NCI-H2107 (cell line): ENCODE data around the gene CNTNAP5.

Experiments
- DNase-seq: peaks from one replicate; lab custom pipeline; 2025; lab: John Stamatoyannopoulos, UW

CNTNAP5 gene

DNA sequence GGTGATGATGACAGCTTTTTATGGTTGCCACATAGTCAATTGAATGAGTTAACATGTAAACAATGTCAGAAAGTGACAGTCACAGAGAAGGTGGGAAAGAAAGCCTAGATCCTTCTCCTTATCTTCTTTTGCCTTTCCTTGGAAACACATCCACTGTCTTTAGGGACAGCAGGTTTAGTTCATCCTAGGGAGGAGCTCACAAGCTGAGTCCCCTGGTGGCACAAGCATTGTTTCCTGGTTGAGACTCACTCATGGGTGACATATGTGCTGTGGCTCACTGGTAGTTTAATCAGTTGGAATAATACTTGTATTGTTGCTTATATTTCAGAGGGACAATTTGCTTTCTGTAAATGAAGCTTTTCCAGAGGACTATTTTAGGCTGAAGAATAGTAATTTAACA lies 598.5 kb downstream of the CNTNAP5 start:
- DNase-seq, result no peak

DNA sequence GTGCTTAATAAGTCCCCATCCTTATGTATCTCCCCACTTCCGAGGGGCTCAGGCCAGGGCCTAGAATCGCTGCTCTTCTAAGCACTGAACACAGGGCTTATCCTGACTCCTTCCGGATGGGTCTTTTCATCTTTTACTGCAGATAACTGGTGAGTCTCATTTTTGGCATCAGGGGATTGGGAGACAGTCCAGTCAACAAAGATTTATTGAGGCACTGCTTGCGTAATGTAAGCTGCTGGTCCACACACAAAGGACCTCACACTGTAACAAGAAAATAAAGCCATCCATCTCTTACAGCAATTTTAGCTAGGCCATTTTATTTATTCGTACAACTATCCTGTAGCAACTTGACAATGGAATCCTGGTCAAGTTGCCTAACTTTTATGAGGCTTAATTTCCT lies 600.5 kb downstream of the CNTNAP5 start:
- no peak for DNase-seq

DNA sequence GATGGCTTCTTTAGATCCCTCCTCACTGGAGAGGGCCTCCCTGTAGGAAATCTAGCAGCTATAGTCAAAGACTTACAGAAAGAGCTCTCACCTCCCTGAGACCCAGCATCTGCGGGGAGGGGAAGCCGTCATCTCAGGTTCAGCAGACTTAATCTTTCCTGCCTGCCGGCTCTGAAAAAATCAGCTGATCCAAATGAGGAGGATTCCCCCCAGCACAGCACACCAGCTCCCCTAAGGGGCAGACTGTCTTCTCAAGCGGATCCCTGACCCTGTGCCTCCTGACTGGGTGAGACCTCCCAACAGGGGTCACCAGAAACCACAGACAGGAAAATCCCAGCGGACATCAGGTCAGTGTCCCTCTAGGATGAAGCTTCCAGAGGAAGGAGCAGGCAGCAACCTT lies 601.9 kb downstream of the CNTNAP5 start:
- DNase-seq, result no peak

DNA sequence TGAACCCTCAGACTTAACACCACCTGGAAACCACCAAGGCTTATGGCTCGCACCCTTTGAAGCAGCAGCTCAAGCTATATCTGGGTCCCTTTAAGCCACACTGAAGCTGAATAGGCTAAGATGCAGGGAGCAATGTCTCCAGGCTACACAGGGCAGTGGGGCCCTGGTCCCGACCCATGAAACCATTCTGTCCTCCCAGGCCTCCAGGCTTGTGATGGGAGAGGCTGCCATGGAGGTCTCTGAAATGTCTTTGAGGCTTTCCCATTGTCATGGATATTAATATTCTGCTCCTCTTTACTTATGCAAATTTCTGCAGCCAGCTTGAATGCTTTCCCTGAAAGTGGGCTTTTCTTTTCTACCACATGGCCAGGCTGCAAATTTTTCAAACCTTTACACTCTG lies 608.7 kb downstream of the CNTNAP5 start:
- DNase-seq, result no peak

DNA sequence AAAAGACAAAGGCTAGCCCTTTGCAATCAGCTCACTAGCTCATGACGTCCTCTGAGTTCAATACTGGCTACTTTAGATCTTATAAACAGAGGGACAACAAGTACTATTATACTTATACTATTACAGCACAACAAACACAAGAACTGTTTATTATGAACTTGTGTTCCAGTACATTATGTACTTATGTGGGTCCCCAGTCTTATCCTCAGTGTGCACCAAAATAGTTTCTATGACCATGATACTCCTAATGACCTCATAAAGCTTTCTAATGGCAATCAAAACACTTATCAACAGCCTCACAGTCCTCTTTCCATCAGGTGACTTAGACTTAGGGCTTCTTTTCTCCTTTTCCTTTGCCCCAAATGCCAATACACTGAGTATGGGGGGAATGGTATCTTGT lies 614.4 kb downstream of the CNTNAP5 start:
- DNase-seq, result no peak

DNA sequence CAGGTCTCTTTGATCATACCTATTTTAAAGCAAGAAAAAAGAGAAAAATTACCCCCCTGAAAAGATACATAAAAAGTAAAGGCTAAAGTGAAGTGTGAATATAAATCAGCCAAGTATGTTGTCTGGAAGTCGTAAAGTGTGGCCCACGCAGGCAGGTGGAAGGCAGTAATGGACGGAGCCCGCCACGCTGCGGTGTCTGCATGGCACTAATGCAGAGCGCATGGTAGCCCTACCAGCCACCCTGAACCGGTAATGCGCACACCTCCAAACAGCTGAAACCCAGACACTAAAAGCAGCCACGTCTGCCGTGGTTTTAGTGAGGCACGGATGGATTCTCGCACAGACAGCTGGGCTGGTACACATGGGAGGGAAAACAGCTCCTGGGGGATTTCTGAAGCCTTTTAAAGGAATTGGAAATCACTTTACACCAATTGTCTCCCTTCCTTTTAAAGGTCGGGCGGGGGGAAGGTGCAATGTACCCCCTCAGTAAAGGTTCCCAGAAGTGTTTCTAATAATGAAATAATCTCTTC lies 615.2 kb downstream of the CNTNAP5 start:
- no peak for DNase-seq

DNA sequence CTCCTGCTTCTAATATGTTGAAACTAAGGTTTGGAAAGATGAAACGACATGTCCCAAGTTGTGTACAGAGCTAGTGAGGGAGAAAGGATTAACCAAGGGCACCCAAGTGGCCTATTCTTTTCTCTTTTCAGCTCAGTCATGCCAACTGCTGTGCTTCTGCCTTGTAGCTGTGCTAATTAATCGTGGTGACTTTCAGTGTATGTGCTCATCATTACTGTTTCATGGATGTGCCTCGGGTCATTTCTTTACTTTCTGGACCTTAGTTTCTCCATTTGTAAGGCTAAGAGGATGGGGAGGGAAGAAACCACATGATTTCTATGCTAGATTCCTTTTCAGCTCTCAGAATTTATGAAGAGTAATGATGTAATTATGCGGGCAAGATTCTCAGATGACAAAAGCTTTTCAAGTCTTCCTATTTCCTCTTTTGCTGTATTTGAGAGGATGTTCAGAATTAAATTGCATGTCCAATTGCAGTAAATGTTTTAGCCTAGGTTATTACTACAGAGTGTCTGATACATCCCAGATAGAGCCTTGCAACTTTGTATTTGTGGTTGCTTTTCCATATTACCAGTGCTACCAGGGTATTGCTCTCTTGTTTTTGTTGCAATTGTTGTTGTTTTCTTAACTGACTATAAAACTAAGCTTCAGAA lies 621.2 kb downstream of the CNTNAP5 start:
- peak; percentile 4 for DNase-seq

DNA sequence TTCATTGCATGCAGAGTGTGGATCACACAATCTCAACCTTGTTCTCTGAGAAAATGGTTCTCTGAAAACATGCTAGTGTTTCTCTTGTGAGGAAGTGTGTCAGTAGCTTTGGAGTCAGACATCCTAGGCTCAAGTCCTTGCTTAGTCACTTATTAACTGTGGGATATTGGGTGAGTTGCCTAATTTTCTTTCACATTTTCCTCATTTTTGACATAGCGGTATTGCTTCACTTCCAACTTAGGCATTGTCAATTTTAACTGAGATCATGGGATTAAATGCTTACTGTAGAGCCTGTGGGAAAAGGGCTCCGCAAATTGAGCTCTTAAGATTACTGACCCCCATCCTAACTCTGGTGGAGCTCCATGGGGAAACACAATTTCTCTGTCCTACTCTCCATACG lies 622.2 kb downstream of the CNTNAP5 start:
- no peak for DNase-seq

DNA sequence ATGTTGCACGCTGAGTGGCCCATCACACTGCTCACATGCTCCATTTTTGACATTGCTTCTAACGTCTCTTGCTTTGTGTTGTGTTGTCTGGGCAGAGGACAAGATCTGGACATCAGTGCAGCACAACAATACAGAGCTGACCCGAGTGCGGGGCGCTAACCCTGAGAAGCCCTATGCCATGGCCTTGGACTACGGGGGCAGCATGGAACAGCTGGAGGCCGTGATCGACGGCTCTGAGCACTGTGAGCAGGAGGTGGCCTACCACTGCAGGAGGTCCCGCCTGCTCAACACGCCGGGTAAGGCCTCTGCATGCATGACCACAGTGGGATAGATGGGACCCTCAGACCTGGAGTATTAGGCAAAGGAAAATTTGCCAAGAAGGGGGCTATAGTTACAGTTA lies 622.6 kb downstream of the CNTNAP5 start:
- no peak for DNase-seq

DNA sequence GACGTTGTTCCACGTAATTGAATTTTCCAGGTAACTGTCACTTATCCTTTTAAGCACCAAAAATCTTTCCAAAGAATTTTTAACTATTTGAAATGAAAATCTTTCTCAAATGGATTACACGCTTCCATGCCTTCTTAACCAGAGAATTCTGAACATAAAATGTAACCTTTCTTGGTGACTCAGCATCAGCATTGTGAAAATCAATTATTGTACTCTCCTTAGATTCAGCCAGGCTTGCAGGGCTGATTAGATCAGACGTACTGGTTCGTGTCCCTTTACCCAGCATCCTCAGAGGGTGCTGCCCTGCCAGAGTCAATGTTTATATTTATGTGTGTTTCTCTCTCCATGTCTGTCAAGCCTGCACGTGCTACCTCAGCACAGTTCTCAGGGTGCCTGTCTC lies 623.9 kb downstream of the CNTNAP5 start:
- DNase-seq, result no peak

DNA sequence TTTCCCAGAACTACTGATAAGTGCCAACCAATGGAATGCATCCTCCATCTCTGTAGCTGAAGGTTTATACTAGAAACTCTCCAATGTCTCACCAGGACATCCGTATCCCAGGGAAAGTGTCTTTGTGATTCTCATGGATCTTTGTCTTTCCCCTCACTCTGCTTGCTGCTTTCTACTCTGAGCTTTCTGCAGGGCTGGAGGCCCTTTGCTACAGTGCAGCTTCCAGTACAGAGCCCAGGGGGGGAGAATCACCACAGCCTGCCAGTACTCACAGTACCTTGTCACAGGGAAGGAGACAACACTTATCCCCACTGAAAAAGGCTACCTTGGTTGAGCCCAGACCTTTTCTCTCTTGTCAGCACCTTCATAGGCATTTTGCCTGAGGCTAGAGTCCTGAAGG lies 627.0 kb downstream of the CNTNAP5 start:
- DNase-seq, result no peak

DNA sequence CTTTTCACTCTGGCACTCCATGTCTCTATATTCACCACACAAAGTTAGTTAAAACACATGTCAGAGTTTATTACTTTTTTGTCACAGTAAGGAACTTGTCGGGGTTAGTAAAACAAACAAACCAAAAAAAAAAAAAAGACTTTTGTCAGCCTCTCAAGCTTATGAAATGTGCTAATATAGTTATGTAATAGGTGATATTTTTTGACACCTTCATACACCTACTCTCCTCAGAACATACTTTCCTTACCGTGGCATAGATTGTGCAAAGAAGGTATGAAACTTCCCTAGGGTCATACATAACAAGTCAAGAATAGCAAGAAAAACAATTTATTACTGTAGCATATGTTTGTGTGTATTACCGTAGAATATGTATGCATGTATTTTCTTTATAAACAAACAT lies 633.3 kb downstream of the CNTNAP5 start:
- DNase-seq, result no peak

DNA sequence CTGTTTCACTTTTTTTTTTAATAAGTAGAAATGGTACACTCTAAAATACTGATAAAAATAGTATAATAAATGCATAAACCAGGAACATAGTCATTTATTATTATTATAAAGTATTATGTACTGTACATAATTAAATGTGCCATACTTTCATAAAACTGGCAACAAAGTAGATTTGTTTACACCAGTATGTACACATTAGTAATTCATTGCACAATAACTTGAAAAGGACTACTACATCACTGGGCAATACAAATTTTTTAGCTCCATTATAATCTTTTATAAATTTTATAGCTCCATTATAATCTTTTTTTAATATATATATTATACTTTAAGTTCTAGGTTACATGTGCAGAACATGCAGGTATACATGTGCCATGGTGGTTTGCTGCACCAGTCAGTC lies 636.5 kb downstream of the CNTNAP5 start:
- DNase-seq, result no peak

DNA sequence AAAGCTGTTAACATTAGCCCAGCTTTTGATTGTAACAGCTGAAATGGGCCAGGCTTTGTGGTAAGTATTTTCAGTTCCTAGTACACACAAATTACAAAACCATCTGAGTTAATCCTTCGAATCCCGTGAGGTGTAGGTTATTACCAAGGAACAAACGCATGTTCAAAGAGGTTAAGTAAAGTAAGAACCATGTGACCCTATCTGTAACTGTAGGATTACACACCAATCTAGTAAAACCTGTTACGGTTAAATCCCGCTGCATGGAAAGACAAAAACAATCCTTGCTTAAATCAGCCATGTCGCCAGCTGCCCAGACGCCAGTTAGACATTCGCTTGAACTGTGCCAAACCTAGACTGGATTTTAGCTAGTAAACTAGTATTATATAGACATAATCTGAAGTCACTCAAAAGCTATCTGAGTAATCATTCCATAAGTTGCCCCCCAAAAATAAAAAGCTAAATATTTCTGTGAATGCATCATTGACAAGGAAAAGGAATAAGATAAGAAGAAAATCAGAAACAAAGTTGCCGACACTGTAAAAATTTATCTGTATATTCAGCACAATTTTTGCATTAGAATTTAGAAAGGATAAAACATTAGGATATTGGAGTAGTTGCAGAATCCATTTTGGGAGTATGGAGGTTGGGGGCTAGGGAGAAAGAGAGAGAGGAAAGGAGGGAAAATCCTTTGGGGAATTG lies 638.0 kb downstream of the CNTNAP5 start:
- no peak for DNase-seq

DNA sequence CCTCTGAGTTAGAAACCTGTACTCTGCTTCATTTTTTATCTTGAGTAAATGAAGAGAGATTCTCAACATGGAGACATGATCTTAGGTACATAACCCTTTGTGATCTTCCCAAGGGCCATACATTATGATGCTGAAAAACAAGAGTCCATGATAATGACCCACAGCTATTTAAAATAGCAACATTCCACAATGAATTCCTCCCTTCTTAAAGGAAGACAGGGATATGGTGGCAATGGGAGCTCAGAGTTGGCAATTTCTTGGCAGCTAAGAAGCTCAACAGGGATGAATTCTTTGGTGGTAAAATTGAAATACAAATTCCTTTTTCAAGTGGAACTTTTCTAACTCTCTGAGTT lies 638.5 kb downstream of the CNTNAP5 start:
- no peak for DNase-seq

DNA sequence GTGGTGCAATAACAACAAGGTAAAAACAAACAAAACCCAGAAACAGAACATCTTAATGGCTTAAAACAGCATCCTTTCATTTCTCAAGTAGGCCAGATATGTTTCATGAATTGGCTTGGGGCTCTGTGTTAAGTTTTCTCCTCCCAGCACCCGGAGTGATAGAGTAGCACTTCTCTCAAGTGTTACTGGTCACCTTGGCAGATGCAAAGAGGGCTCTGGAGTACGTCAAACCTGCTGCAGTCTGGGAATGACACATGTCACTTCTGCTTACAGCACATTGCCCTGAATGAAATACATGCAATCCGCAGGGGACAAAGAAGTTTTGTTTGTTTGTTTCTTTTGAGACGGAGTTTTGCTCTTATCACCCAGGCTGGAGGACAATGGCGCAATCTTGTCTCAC lies 639.3 kb downstream of the CNTNAP5 start:
- DNase-seq, result no peak

DNA sequence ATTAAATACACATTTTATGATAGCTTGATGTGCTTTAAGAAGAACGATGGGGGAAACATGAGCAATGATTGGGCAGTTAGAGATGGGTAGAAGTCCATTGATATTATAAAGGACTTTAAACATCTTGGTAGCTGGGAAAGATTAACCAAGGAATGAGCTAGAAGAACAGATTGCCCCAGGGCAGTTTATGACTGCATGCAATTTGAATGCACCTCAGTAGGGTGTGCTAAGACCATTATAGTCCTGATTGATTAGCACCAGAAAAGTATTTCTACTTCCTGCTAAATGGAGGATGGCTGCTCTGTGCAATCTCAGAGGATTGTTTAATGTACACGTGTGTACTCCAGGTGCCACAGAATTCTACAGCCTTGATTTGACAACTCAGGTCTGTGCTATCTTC lies 641.9 kb downstream of the CNTNAP5 start:
- no peak for DNase-seq

DNA sequence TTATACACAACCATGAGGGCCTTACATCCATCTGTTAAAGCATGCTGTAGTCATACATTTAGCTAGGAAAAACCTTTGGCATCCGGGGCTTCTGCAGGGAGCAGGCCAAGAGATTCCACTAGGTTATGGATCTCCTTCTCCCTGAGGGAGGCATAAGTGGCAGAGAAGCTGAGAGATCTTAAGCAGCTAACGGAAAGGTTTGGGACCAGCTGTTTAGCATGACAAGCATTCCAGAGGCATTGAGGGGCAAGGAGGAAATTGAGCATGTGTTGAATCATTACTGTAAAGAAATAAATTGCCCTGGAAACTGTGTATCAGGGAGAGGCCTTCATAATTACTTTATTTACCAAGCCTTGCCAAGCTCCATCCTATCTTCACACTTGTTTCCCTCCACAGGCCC lies 643.1 kb downstream of the CNTNAP5 start:
- no peak for DNase-seq

DNA sequence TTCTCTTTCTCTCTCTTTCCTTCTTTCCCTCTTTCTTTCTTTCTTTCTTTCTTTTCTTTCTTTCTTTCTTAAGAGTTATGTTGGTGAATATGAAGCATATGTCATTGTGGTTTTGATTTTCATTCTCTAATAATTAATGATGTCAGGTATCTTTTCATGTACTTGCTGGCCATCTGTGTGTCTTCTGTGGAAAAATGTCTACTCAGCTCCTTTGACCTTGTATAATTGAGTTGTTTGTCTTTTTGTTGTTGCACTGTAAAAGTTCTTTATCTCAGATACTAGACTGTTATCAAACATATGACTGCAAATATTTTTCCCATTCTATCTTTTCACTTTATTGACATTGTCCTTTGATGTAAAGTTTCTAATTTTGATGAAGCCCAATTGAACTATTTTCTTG lies 645.1 kb downstream of the CNTNAP5 start:
- DNase-seq, result no peak

DNA sequence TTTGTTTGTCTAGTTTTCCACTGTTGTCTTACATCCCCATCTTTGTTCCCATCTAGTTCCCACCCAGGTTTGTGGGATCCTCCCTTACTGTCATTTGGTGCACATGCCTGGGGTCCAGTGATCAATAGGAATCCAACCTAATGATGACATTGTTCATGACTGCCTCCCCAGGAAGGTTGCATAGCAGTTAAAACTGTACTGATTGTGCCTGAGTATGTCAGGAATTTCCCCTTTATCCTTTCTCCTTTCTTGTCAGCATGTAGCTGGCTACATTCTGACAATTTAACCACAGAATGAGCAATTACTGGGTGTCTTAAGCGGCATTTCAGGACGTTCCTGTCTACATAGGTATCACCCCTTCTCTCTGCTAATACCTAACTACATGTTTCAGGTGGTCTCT lies 653.0 kb downstream of the CNTNAP5 start:
- no peak for DNase-seq

DNA sequence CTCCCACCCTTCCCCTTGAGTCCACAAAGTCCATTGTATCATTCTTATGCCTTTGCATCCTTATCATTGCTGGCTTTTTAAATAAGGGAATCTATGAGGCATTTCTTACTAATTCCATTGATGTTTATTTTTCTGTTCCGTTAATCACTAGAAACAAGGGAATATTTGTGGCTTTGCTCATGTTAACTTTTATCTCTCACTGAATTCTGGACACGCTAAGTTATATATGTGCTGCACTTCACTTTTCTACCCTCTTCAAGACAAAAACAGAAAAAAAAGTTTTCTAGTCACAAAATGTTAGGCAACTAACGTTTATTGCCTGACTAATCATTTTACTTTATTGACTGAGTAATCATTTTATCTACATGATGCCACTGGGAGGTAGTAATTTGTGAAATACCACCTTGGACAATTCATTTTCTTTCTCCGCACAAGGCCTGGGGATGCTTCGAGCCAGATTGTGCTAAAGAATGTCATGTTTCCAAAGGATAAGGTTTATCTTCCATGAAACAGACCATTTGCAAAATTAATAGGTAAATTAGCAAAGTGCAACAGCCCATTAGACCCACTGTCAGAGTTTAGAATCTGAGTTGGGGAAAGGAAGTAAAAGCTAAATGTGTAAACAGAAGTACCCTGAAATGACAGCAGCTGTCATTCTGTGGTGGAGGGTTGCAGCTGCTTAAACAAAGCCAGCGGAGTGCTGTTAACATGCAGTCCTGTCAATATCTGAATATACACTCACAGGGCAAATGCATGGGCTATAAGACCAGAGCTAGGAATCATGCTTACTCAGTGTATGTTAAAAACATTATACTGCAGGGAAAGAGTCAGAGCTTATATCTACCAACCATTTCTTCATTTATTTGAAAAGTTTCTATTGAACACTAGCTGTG lies 658.7 kb downstream of the CNTNAP5 start:
- DNase-seq, result no peak

DNA sequence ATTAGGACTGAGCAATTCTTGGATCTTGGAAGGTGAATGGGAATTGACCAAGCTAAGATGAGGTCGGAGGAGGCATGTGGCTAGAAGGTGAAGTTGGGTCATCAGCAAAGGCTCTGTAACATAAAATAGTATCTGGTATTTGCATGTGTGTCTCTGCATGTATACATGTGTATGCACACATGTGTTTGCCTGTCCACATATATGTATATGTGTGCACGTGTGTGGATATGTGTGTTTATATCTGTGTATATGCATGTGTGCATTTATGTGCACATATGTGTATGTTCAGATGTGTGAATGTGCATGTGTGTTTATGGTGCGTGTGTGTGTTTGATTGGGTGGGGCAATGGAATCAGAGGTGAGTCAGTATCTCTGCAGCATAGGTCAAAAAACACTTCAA lies 664.3 kb downstream of the CNTNAP5 start:
- no peak for DNase-seq

DNA sequence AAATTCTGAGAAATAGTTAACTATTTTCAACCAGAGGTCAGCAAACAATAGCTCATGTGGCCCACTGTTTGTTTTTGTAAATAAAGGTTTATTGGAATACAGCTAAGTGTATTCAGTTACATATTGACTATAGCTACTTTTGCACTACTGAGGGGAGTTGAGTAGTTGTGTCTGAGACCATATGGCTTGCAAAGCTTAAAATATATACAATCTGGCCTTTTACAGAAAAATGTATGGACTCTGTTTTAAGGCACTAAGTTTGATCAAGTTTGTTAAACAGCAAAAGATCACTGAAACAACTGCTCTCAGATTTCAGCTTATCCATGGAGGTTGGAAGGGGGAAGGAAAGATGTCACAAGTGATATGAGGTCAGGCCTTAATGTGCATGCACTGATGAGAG lies 667.1 kb downstream of the CNTNAP5 start:
- DNase-seq, result no peak
